A172 (cell line): ENCODE measurements around the gene APOLD1. TPM values are rescaled to one million over a fixed set of nuclear protein-coding genes. Genes with fewer than 3 reads are reported as not detected.
"Not testable (repeated sequence)": the region's sequence is repeated elsewhere in the genome, so short reads cannot be mapped to it uniquely, and the experiment has no call there.

Experiments used
- DNase-seq: peaks from one replicate; pipeline ENCODE4 v3.0.0-alpha.2; 2015; ENCODE audit warnings: low spot score
- total RNA-seq: library from RNA; depleted of rRNA; stranded (reverse); fragments of >200 nt; shearing (Covaris generic); gene quantifications from 2 replicates; pipeline ENCODE4 v1.2.3, GENCODE V29; 2014; rRNA removed

APOLD1 gene, protein sequence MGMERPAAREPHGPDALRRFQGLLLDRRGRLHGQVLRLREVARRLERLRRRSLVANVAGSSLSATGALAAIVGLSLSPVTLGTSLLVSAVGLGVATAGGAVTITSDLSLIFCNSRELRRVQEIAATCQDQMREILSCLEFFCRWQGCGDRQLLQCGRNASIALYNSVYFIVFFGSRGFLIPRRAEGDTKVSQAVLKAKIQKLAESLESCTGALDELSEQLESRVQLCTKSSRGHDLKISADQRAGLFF
- 3.3 and 3.5 TPM in 2 replicates for total RNA-seq

DNA sequence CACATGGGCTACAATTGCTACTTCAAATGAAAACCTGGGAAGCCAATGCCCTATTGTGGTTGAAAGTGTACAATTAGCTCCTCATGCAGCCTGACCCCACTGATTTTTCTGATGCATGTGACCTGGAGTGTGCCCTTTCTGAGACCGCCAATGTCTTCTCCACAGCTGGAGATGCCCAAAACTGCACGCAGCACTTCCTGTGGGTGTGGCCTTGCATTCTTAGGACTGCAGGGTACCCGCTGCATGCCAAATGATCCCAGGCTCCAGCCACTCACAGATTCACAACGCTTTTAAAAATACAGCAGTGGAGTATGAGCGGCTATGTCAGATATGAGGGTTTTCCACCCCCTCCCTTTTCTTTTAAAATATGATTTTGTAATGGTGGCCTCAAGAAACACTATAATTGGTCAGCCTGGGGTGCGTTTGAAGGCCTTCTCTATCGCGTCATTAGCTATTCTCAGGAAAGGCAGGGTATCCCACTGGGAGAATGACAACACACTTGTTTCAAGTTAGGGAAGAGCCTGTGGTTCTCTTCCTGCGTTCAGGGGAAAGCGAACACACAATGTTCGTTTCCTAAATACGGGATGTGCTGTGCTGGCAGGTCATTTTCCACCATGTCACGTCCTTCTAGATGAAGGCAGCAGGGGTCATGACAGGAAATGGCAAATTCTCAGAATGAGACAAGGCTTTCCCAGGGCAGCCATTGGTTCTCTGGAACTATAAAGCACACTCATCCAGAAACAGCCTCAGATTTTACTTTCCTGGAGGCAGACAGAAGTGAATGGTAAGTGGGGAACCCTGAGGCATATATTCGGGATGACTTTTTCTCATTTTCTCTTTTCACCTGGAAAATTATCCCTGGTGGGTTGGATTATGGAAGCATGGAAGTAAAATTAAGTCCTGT is at the start of gene APOLD1:
Gene APOLD1, plus strand, starts transcription at position 749 of the 904 bp plus-strand sequence. Its CDS starts 33 bp downstream, at position 782.
- DNase-seq, result peak; percentile 68

DNA sequence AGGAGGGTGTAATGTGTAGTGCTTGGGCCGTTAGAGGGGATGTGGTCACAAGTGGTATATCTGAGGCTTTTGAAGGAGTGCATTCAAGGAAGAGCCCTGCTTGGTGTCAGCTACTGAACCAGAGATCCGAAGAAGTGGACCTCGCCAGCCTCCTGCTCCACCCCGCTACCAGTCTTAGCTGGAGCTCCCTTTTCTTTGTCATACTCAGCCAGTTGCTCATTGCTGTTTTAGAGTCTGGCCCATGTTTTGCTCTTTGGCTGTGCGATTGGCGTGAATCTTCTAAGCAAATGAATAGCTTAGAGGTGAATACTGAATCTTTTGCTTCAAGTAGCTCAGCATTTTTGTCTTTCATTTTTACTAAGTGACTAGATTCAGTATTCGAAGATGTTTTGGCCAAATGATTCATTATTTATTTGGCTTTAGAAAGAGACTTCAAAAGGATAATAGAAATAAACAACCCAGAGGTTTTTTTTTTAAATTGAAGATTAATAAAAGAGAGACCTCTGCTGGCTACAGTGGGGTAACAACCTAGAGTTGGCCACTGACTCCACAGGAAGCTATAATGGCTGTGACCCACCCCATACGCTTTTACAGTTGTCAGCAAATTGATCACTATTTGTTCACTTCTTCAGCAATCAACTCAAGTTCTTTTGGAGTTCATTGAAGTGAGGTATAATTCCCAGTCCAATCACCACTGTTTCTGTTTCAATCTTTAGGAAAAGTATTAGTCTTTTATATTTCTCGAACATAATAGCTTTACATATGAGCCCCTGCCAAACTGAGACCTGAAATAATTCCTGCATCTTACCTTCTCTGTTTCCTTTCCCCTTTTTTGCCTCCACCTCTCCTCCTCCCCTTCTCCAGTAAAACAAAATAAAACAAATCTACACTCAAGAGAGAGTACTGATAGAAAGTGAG is 48.4 kb upstream of the APOLD1 start:
- DNase-seq, result no peak

DNA sequence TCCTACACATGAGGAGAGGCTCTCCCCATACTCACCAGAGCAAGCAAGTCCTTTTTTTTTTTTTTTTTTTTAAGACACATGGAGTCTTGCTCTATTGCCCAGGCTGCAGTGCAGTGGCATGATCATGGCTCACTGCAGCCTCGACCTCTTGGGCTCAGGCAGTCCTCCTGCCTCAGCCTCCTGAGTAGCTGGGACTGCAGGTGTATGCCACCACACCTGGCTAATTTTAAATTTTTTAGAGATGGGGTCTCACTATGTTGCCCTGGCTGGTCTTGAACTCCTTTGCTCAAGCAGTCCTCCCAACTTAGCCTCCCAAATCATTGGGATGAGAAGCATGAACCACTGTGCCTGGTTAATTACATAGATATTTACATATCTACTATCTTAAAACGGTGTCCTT is 47.3 kb upstream of the APOLD1 start:
- DNase-seq, result not testable (repeated sequence)

DNA sequence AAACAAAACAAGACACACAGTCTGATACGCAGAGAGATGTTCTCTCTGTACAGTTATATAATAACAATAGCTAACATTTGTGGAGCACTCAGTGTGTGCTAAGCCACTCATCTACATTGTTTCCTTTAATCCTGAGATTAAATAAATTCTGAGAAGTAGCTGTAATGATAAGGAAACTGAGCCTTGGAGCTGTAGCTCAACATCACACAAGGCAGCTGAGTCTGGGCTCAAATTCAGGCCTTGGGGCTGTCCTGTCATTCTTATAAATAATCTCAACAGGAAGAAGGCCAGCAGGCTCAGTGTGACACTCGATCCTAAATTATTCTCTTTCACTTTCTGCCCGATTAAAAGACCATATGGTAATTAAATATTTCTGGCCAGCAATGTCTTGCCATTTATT is 43.8 kb upstream of the APOLD1 start:
- no peak for DNase-seq

DNA sequence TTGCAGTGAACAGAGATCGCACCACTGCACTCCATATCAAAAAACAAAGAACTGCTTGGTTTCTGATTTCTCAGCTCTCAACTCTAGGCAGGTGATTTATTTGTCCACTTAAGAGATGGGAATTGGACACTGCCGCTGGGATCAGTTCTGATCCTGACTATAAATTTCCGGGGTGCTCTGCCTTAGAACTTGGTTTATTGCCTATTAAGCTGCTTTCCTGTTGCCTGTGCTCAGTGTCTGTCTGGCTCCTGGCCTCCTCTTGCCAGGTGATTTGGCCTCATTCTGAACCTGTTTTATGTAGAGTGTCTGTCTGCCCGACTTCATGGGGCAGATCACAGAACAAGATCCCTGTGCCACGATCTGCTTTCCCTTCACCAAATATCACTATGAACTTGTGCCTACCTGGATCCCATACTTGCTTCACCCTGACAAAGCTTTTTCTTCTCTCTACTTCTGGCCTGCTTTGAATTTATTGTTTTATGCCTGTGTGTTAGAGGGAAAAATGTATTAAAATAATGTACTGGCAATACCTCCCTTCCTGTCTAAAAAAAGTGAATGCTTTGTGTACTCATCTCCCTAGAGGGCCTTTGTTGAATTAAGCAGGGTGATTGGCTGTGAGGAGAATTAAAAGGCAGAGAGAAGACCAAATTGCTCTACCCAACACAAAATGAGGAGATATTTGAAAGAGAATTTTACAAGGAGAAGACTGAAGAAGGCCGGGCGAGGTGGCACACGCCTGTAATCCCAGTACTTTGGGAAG is 40.7 kb upstream of the APOLD1 start:
- no peak for DNase-seq

DNA sequence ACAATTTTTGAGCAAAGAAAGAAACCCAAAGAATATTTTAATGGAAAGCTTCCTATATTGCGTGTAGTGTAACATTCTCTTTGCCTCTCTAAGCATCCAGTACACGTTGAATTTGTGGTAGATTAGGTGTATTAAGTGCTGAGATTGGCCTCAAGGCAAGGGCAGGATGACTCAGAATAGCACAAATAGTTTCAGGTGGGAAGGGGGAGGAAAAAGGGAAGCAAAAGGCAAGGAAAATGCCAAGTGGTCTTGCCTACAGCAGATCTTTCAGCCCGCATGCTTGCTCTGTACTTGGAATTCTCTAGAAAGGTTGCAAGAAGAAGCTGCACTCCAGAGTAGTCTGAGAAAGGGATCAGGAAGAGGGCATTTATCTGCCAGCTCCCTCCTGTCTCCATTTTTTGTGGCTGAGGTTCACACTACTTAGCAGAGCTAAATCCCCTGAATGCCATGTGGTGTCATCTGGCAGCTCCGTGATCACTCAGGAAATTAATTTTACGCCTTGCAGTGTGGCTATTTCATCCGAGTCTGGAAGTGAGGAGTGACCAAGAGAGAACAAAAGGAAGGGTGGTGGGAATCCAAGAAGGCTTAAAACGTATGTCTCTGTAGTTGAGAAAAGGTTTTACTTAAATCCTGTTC is 39.8 kb upstream of the APOLD1 start:
- no peak for DNase-seq

DNA sequence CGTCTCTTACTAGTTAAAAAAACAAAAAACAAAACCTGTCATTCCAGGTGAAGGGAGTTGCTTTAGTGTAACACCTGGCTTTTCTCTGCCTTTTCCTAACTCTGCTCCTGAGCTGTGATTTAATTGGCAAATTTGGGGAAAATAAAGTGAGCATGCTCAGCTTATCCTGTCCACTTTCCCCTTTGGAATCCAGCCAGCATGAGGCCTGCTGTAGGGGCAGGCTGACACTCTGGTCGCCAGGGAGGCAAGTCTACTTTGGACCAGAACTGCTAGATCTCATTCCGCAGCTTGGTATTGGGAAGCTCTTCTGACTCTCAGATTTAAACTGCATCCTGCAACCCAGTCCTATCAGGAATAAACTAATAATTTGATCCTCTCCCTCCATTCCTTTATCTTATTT is 38.2 kb upstream of the APOLD1 start:
- no peak for DNase-seq

DNA sequence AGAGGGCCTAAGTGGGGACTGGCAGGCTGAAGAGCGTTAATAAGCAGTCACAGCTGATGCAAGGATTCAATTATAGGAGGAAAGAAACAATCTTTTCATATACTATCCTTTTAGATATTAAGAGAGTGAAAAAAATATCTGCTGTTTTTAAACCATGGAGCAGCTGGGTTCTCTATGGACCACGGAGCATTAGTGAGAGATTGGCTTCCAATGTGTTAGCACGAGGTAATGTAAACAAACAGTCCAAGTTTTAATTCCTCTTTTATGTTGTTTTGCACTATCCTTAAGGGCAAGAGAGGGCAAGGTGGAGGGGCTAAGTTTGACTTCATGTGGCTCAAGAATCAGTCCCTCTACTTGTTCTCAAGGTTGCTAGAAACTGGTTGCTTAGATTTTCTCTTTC is 37.4 kb upstream of the APOLD1 start:
- no peak for DNase-seq

DNA sequence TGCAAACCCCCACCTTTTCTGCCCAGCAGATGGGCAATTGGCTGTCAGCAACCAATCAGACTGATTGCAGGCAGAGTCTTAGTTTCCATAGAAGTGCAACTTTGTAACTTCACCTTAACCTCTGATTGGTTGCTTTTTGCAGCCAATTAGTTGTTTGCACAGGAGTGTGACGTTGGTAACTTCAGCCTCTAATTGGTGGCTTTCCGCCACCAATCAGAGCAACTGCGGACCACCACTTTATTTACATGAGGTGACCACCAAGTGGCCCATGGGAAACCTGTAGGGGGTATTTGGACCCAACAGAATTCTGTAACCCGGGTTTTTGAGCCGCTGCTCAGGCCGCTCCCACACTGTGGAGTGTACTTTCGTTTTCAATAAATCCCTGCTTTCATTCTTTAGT is 36.0 kb upstream of the APOLD1 start:
- peak; percentile 95 for DNase-seq

DNA sequence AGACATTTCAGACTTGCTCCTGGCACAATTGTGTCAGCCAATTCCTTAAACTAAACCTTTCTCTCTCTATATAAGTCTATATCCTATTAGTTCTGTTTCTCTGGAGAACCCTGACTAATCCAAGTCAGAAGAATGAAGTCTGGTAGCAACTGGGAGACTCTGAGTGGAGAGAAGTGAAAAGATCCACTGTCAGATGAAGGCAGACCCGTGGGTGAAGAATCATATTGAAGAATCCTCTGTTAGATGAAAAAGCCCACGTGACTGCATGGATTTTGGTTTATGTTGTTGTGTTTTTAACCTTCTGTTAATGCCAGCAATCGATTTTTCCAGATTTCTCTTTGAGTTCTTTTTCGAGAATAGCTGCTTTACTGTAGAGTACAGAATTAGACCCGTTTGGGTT is 29.5 kb upstream of the APOLD1 start:
- DNase-seq, result no peak

DNA sequence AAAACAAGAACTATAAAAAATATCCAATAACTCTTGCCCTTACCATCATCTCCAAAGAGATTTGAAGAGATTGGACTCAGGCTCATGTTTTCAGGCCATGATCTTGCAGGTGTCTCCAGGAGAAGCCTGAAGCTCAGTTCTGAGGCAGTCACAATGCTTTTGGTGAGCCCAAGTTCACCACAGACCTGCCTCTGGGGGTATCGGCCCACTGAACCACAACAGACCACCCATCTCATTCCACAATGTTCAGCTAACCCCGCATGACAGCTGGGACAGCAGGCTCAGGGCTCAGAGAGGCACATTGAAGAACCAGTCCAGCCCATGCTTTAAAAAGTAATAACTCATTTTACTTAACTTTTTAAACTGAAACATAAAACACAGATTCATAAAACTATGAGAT is 28.3 kb upstream of the APOLD1 start:
- DNase-seq, result no peak

DNA sequence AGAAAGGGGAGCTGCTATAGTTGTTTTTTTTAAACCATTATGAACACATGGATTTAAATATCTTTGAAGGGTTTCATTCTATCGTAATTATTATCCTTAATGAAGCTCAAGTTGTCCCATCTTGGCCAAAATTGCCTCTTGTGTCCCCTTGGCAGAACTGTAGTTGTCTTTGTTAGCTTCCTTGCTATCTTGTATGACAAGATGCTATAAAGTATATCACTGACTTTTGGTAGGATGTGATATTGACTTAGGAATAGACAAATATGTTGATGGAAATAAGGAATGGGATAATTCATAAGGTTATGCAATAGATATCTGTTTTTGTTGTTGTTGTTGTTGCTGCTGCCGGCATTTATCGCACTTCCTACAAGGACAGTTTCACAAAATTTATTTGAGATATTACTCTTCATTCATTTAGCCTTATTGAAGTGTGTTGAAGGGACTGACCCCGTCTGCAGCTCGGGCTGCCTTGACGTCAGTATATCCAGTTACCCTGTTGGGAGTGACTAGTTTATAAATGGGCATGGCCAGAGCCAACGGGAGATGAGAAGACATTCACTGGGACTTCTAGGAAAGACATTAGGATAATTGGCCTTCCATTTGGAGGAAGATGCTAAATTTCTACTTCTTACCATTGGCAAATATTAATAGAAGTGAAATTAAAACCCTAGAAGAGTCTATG is 26.1 kb upstream of the APOLD1 start:
- DNase-seq, result no peak

DNA sequence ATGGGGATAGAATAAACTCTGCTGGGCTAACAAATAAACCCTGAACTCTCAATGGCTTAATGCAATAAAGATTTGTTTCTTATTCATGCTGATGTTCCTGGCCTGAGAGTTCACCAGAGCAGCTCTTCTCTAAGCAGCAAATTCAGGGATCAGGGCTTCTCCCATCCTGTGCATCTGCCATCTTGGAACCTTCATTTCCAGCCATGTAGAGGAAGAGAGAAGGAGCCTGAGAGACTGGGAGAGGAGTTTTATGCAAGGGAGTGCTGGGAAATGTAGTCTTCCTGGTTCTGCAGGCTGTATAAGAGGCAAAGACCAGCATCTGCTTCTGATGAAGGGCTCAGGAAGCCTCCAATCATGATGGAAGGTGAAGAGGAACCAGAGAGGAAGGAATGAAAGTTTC is 20.6 kb upstream of the APOLD1 start:
- no peak for DNase-seq

DNA sequence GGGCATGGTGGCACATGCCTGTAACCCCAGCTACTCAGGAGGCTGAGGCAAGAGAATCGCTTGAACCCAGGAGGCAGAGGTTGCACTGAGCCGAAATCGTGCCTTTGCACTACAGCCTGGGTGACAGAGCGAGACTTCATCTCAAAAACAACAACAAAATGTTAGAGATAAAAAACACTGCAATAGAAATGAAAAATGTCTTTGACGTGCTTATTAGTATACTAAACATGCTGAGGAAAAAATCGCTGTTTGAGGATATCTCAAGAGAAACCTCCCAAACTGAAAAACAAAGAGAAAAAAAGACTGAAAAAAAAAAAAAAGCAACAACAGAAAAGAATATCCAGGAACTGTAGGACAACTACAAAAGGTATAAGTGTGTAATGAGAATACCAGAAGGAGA is 15.2 kb upstream of the APOLD1 start:
- no peak for DNase-seq

DNA sequence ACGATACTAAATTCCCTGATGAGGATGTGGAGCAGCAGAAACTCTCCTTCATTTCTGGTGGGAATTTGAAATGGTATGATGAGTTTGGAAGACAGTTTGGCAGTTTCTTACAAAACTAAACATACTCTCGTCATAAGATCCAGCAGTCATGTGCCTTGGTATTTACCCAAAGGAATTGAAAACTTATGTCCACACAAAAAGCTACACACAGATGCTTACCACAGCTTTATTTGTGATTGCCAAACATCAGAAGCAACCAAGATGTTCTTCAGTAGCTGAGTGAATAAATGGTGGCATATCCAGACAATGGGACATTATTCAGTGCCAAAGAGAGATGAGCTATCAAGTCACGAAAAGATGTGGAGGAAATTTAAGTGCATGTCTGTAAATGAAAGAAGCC is 10.7 kb upstream of the APOLD1 start:
- DNase-seq, result no peak

DNA sequence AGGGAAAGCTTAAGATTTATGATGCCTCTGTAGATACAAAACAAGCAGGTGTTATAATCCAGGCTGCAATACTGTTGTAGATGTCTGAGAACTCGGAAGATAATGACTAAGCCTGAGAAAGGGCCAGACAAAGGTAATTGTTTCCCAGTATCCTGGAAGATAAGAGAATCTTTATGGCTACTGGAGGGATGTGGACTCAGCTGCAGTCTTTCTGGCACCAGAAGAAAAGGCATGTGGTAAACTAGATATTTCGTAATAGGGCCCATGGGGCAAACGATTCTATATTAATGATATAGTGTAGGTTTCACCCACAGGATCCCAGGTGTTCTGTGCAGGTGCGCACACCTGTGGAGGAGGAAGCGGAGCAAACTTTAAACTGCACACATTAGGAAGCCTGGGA is 9.2 kb upstream of the APOLD1 start:
- DNase-seq, result peak; percentile 80

DNA sequence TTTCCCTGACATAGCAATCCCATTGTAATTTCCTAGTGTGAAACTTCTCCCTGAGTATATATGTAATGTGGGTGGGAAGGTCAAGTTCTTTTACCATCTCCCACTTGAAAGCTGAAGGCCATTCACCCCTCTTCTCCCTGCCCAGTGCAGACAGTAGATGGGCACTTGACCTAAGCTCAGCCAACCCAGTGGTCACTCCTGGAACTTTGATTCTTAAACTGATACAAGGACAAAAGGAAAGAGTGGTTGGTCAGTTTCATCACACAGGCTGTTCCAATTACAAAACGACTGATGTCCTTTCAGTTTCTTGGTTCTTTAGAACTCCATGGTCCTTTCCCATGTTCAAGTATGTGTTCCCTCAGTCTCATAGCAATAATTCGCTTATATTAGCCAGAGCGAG is 8.4 kb upstream of the APOLD1 start:
- DNase-seq, result no peak

DNA sequence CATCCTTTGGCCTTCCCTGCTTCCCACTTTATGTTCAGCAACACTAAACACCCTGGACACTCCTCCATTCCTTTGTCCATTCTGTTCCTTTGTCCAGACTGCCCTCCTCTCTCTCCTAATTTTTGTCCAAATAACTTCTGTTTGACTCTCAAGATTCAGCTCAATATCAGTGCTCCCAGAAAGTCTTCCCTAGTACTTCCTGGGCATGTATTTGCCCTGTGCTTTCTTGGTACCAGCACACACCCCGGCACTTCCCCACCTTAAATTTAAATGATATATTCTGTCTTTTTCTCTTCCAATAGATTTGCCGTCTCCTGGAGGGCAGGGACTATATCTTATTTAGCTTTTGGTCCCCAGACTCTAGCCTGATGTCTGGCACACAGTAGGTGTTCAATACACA is 6.5 kb upstream of the APOLD1 start:
- no peak for DNase-seq

DNA sequence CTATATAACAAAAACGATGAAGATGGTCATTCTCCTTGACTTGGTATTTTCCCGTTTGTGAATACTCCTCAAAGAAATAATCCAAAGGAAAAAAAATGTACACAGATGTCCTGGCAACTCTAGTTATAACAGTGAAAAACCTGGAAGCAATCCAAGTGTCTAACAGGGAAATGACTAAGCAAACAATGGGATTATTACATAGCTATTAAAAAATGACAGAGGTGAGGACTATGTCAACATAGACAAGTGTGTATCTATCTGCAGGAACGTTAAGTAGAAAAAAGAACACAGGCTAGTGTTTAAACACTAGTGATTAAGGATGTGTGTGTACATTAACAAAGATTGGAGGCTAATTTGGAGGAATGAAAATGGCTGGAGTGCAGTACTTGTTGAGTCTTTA is 5.9 kb upstream of the APOLD1 start:
- peak; percentile 56 for DNase-seq

DNA sequence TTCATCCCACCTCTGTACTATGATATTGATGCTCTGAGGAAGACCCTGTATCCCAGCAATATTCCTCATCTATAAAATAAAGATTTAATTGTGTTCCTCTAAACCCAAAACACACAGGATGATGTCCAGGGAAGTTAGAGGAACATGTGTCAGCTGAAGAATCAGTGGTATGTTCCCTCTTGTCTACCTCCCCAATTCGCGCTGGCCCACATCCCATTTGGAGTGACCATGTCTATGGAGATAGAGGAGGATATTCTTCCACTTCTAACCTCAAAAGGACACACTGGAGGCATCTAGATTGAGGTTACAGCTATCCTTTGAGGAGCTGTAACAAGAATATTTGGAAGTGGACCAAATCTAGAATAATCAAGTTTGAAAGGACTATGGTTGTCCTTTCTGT is 1.3 kb upstream of the APOLD1 start:
- DNase-seq, result no peak
